GM23338 (cell line): ENCODE data around the gene LONRF2.

ENCODE experiments used
- POLR2AphosphoS5 ChIP-seq: IDR thresholded peaks from 2 replicates; pipeline ENCODE4 v1.6.1; 2016; ENCODE audit warnings: antibody characterized with exemption, low read depth
- TF ChIP-seq, protein P1 (sequence below): IDR thresholded peaks from one replicate; pipeline ENCODE4 v1.6.1; 2018; ENCODE audit warnings: antibody characterized with exemption; ENCODE audit not compliant: unreplicated experiment
- TF ChIP-seq, protein P2 (sequence below), 2 experiments: fragments of 200-600 bp in 1 of 2; sonication (generic) in 1 of 2; conservative IDR thresholded peaks; 2 replicates each; pipeline versions ENCODE4 v1.5.1 to v1.6.1; 2016 to 2017; ENCODE audit warnings: antibody characterized with exemption in 2 of 2, low read depth in 2 of 2, mild to moderate bottlenecking in 2 of 2, moderate library complexity in 1 of 2

DNA sequence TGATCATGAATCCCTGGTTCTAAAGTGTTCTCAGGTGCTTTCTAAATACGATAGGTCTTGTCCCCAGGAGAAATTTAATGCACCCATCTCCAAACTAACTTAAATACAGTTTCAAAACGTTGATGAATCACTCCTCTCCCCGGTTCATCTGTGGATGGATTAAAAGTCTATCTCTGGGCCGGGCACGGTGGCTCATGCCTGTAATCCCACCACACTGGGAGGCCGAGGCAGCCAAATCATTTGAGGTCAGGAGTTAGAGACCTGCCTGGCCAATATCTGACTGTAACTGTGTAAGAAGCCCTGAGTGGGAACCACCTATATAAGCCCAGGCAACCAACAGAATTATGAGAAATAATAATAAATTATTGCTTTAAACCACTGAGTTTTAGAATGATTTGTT, 78.7 kb downstream of the LONRF2 start:
- TF ChIP-seq, protein P1, sequence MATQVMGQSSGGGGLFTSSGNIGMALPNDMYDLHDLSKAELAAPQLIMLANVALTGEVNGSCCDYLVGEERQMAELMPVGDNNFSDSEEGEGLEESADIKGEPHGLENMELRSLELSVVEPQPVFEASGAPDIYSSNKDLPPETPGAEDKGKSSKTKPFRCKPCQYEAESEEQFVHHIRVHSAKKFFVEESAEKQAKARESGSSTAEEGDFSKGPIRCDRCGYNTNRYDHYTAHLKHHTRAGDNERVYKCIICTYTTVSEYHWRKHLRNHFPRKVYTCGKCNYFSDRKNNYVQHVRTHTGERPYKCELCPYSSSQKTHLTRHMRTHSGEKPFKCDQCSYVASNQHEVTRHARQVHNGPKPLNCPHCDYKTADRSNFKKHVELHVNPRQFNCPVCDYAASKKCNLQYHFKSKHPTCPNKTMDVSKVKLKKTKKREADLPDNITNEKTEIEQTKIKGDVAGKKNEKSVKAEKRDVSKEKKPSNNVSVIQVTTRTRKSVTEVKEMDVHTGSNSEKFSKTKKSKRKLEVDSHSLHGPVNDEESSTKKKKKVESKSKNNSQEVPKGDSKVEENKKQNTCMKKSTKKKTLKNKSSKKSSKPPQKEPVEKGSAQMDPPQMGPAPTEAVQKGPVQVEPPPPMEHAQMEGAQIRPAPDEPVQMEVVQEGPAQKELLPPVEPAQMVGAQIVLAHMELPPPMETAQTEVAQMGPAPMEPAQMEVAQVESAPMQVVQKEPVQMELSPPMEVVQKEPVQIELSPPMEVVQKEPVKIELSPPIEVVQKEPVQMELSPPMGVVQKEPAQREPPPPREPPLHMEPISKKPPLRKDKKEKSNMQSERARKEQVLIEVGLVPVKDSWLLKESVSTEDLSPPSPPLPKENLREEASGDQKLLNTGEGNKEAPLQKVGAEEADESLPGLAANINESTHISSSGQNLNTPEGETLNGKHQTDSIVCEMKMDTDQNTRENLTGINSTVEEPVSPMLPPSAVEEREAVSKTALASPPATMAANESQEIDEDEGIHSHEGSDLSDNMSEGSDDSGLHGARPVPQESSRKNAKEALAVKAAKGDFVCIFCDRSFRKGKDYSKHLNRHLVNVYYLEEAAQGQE: no peak
- no peak for TF ChIP-seq POLR2AphosphoS5
- TF ChIP-seq, protein P2, sequence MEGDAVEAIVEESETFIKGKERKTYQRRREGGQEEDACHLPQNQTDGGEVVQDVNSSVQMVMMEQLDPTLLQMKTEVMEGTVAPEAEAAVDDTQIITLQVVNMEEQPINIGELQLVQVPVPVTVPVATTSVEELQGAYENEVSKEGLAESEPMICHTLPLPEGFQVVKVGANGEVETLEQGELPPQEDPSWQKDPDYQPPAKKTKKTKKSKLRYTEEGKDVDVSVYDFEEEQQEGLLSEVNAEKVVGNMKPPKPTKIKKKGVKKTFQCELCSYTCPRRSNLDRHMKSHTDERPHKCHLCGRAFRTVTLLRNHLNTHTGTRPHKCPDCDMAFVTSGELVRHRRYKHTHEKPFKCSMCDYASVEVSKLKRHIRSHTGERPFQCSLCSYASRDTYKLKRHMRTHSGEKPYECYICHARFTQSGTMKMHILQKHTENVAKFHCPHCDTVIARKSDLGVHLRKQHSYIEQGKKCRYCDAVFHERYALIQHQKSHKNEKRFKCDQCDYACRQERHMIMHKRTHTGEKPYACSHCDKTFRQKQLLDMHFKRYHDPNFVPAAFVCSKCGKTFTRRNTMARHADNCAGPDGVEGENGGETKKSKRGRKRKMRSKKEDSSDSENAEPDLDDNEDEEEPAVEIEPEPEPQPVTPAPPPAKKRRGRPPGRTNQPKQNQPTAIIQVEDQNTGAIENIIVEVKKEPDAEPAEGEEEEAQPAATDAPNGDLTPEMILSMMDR (conservative IDR thresholded peaks at IDR 0.05; ENCODE audit: low read depth in 2 of 2): no peak
